Ascending aorta (tissue), 2 donors: Measurements from ENCODE around the gene HSPB8. TPM values are rescaled to one million over a fixed set of nuclear protein-coding genes. Genes with fewer than 3 reads are reported as not detected.
A peak's percentile ranks its signal among the peaks of the same experiment; 100 is the strongest.

Experiments used
- DNase-seq, 2 donors: peaks; one replicate each; pipeline ENCODE4 v3.0.0-alpha.2; 2019; ENCODE audit warnings: low spot score in 2 of 2
- H3K27ac ChIP-seq, 2 donors: fragments of 200-600 bp; sonication (generic); one replicate each; pipeline ENCODE4 v1.5.1; 2016 to 2017; ENCODE audit warnings: mild to moderate bottlenecking in 1 of 2
- H3K27me3 ChIP-seq: fragments of 200-600 bp; sonication (generic); one replicate; pipeline ENCODE4 v1.5.1; 2017
- H3K36me3 ChIP-seq, 2 donors: fragments of 200-600 bp; sonication (generic); one replicate each; pipeline ENCODE4 v1.5.1; 2016
- H3K4me1 ChIP-seq, 2 donors: fragments of 200-600 bp; sonication (generic); one replicate each; pipeline ENCODE4 v1.5.1; 2016 to 2017; ENCODE audit warnings: mild to moderate bottlenecking in 1 of 2
- H3K4me3 ChIP-seq, 2 donors: fragments of 200-600 bp; sonication (generic); one replicate each; pipeline ENCODE4 v1.5.1; 2016 to 2017; ENCODE audit warnings: mild to moderate bottlenecking in 1 of 2
- H3K9me3 ChIP-seq, 2 donors: fragments of 200-600 bp; sonication (generic); one replicate each; pipeline ENCODE4 v1.5.1; 2016
- CTCF ChIP-seq, 3 experiments: fragments of 200-600 bp in 2 of 3; fragments of 450-650 bp in 1 of 3; sonication (generic) in 2 of 3; IDR thresholded peaks; one replicate each; pipeline ENCODE4 v1.5.1; 2016 to 2019; ENCODE audit warnings: antibody characterized with exemption in 3 of 3, mild to moderate bottlenecking in 1 of 3, moderate library complexity in 1 of 3
- intact Hi-C: fragments of 100-400 bp; cut with DNase I; formaldehyde crosslinking; loops from one replicate; pipeline ENCODE4 v1.15.1; 2023
- total RNA-seq: library from RNA; depleted of rRNA; stranded (reverse); fragments of >200 nt; gene quantifications from one replicate; pipeline ENCODE4 v1.1.0, GENCODE V29; 2016

Gene HSPB8
- total RNA-seq, 1 donor from 2014 or later = 129 TPM

DNA sequence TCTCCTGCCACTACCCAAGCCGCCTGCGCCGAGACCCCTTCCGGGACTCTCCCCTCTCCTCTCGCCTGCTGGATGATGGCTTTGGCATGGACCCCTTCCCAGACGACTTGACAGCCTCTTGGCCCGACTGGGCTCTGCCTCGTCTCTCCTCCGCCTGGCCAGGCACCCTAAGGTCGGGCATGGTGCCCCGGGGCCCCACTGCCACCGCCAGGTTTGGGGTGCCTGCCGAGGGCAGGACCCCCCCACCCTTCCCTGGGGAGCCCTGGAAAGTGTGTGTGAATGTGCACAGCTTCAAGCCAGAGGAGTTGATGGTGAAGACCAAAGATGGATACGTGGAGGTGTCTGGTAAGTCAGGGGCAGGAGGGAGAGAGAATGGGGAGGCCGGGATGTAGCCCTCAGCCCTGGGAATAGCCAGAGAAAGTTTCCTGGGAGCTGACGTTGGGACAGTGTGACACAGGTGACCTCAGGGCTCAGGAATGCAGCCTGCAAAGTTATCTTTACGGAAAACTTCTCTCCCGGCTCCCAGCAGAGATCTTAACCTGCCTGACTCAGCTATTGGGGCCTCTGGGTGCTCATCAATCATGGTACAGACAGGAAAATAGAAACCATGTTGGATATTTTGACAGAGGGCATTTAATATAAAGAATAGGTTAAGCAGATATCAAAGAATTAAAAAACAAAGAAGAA lies 747 bp downstream of the HSPB8 start:
- intact Hi-C loops = loop anchor here (2.0 to 10.0 kb wide), 6 partner anchors 65 to 1117 kb away; partner anchors contain the start of genes PEBP1, SUDS3 and WSB2
- H3K4me3 ChIP-seq = peak overlapping the region; percentile 75 to 76
- peaks cover 0 to 7% of the 10 kb centered on the region in 2 donors for H3K36me3 ChIP-seq
- no peak for DNase-seq
- H3K9me3 ChIP-seq = no peaks in the 10 kb centered on the region
- H3K27ac ChIP-seq = peak overlapping the region; percentile 96 to 98
- no peaks in the 10 kb centered on the region for H3K27me3 ChIP-seq
- H3K4me1 ChIP-seq = peaks cover 4 to 39% of the 10 kb centered on the region in 2 donors
- no peak for TF ChIP-seq CTCF (IDR thresholded peaks at IDR 0.05)

- Histone ChIP-seq H3K4me1 (peaks cover 4 to 39% of the 10 kb centered on the region in 2 donors), H3K27ac (peak overlapping the region; percentile 96 to 98), H3K27me3 (no peaks in the 10 kb centered on the region), H3K4me3 (peak overlapping the region; percentile 75 to 76), H3K9me3 (no peaks in the 10 kb centered on the region), H3K36me3 (peaks cover 0 to 7% of the 10 kb centered on the region in 2 donors)
- intact Hi-C loops = loop anchor here (2.0 to 5.0 kb wide), 3 partner anchors 66 to 232 kb away; no protein-coding TSS in a partner anchor
- peak in 1 of 2 donors; percentile 77 for DNase-seq
- no peak for TF ChIP-seq CTCF (IDR thresholded peaks at IDR 0.05)
Observed at GRCh38 chr12:119180380-119181040, 1.8 kb downstream of the HSPB8 start.

DNA sequence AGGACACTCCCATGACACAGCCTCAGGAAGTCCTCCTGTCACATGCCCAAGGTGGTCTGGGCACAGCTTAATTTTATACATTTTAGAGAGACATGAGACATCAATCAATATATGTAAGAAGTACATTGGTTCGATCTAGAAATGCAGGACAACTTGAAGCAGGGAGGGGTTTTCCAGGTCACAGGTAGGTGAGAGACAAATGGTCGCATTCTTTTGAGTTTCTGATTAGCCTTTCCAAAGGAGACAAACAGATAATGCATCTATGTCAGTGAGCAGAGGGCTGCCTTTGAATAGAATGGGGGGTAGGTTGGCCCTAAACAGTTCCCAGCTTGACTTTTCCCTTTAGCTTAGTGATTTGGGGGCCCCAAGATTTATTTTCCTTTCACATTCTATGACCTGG lies 2.5 kb downstream of the HSPB8 start:
- peak overlapping the region; percentile 75 to 76 for H3K4me3 ChIP-seq
- H3K36me3 ChIP-seq = peaks cover 0 to 10% of the 10 kb centered on the region in 2 donors
- TF ChIP-seq CTCF (IDR thresholded peaks at IDR 0.05) = no peak
- no peaks in the 10 kb centered on the region for H3K27me3 ChIP-seq
- intact Hi-C loops = loop anchor here (2.0 to 5.0 kb wide), 3 partner anchors 66 to 231 kb away; no protein-coding TSS in a partner anchor
- peaks cover 4 to 42% of the 10 kb centered on the region in 2 donors for H3K4me1 ChIP-seq
- no peaks in the 10 kb centered on the region for H3K9me3 ChIP-seq
- peak overlapping the region; percentile 96 to 98 for H3K27ac ChIP-seq
- DNase-seq = no peak

- Histone ChIP-seq H3K36me3 (peaks cover 4 to 18% of the 10 kb centered on the region in 2 donors), H3K27ac (peak overlapping the region; percentile 46 to 96), H3K9me3 (no peaks in the 10 kb centered on the region), H3K4me1 (peaks cover 2 to 43% of the 10 kb centered on the region in 2 donors), H3K4me3 (peak overlapping the region; percentile 75 to 76), H3K27me3 (no peaks in the 10 kb centered on the region)
- intact Hi-C loops = loop anchor here (2.0 to 5.0 kb wide), 3 partner anchors 67 to 230 kb away; no protein-coding TSS in a partner anchor
- no peak for TF ChIP-seq CTCF (IDR thresholded peaks at IDR 0.05)
- DNase-seq = no peak
Observed at GRCh38 chr12:119181944-119182343, 3.2 kb downstream of the HSPB8 start.

GRCh38 chr12:119182701-119183493 lies 4.2 kb downstream of the HSPB8 start:
- no peaks in the 10 kb centered on the region for H3K9me3 ChIP-seq
- no peak for DNase-seq
- intact Hi-C loops = loop anchor here (5.0 kb wide), 2 partner anchors 144 to 229 kb away; no protein-coding TSS in a partner anchor
- peak overlapping the region; percentile 46 to 96 for H3K27ac ChIP-seq
- no peak for TF ChIP-seq CTCF (IDR thresholded peaks at IDR 0.05)
- peaks cover 13 to 27% of the 10 kb centered on the region in 2 donors for H3K36me3 ChIP-seq
- H3K4me1 ChIP-seq = peaks cover 0 to 34% of the 10 kb centered on the region in 2 donors
- H3K27me3 ChIP-seq = no peaks in the 10 kb centered on the region
- H3K4me3 ChIP-seq = peak overlapping the region; percentile 75 to 76
